ENCODE data around the gene ANOS1. TPM values are rescaled to one million over a fixed set of nuclear protein-coding genes. Genes with fewer than 3 reads are reported as not detected.

Gene ANOS1
- total RNA-seq, 1 experiment from 2014 or later, result 0.18 TPM

DNA sequence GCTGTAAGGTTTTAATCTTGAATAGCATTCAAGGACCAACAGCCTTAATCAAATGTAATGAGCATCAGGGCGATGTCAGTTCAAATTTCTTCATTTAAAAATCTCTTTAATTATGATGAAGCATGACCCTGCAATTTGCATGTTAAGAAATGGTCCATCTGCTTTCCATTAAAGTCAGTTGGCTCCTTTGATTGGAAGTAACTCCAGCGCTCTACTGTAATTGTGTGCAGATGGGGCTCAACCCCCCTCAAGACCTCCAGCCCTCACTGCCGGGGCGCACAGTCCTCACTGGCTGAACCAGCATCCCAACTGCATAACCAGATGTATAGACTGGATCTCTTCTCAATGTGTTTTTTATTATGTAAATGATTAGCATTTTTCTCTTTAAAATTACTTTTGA is 140.4 kb downstream of the ANOS1 start:
- Histone ChIP-seq H3K27me3 (ENCODE audit: control insufficient read depth, insufficient read depth, low read length) (no peaks in the 10 kb centered on the region), H3K27ac (ENCODE audit: low read length) (no peak overlapping the region), H3K36me3 (ENCODE audit: control insufficient read depth, insufficient read depth, low read length) (no peaks in the 10 kb centered on the region), H3K4me3 (ENCODE audit: low read depth in 2 of 2, low read length in 2 of 2) (no peak overlapping the region), H3K4me1 (ENCODE audit: control insufficient read depth, insufficient read depth, low read length) (no peaks in the 10 kb centered on the region), H3K9me3 (ENCODE audit: control insufficient read depth, insufficient read depth, low read depth, low read length) (no peaks in the 10 kb centered on the region)
- ATAC-seq (no peak), DNase-seq (ENCODE audit: low read depth, low spot score) (no peak)
- POLR2A ChIA-PET, result no interaction called here
- in situ Hi-C loops (cut with HindIII; ENCODE audit: low pct_unique_long_range_greater_than_20kb, low sequenced_read_pairs) (no loop called here), intact Hi-C loops (cut with micrococcal nuclease; ENCODE audit: unreplicated experiment) (no loop called here)
- no TSS peak for BruUV-seq (replicated peaks)
- TF ChIP-seq POLR2AphosphoS5 (IDR thresholded peaks at IDR 0.05; ENCODE audit: low read depth, low read length) (no peak), SIN3A (IDR thresholded peaks at IDR 0.05; ENCODE audit: borderline replicate concordance, insufficient read depth, low read depth, low read length) (no peak), TCF7L2 (IDR thresholded peaks at IDR 0.05; ENCODE audit: low read depth, low read length) (no peak)
- TF ChIP-seq, protein P1, sequence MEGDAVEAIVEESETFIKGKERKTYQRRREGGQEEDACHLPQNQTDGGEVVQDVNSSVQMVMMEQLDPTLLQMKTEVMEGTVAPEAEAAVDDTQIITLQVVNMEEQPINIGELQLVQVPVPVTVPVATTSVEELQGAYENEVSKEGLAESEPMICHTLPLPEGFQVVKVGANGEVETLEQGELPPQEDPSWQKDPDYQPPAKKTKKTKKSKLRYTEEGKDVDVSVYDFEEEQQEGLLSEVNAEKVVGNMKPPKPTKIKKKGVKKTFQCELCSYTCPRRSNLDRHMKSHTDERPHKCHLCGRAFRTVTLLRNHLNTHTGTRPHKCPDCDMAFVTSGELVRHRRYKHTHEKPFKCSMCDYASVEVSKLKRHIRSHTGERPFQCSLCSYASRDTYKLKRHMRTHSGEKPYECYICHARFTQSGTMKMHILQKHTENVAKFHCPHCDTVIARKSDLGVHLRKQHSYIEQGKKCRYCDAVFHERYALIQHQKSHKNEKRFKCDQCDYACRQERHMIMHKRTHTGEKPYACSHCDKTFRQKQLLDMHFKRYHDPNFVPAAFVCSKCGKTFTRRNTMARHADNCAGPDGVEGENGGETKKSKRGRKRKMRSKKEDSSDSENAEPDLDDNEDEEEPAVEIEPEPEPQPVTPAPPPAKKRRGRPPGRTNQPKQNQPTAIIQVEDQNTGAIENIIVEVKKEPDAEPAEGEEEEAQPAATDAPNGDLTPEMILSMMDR (IDR thresholded peaks at IDR 0.05), result no peak
- TF ChIP-seq, protein P2, sequence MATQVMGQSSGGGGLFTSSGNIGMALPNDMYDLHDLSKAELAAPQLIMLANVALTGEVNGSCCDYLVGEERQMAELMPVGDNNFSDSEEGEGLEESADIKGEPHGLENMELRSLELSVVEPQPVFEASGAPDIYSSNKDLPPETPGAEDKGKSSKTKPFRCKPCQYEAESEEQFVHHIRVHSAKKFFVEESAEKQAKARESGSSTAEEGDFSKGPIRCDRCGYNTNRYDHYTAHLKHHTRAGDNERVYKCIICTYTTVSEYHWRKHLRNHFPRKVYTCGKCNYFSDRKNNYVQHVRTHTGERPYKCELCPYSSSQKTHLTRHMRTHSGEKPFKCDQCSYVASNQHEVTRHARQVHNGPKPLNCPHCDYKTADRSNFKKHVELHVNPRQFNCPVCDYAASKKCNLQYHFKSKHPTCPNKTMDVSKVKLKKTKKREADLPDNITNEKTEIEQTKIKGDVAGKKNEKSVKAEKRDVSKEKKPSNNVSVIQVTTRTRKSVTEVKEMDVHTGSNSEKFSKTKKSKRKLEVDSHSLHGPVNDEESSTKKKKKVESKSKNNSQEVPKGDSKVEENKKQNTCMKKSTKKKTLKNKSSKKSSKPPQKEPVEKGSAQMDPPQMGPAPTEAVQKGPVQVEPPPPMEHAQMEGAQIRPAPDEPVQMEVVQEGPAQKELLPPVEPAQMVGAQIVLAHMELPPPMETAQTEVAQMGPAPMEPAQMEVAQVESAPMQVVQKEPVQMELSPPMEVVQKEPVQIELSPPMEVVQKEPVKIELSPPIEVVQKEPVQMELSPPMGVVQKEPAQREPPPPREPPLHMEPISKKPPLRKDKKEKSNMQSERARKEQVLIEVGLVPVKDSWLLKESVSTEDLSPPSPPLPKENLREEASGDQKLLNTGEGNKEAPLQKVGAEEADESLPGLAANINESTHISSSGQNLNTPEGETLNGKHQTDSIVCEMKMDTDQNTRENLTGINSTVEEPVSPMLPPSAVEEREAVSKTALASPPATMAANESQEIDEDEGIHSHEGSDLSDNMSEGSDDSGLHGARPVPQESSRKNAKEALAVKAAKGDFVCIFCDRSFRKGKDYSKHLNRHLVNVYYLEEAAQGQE (IDR thresholded peaks at IDR 0.05; ENCODE audit: insufficient read depth in 1 of 2, low read depth in 2 of 2, low read length in 1 of 2), result no peak
- CTCF ChIA-PET, result no interaction called here

DNA sequence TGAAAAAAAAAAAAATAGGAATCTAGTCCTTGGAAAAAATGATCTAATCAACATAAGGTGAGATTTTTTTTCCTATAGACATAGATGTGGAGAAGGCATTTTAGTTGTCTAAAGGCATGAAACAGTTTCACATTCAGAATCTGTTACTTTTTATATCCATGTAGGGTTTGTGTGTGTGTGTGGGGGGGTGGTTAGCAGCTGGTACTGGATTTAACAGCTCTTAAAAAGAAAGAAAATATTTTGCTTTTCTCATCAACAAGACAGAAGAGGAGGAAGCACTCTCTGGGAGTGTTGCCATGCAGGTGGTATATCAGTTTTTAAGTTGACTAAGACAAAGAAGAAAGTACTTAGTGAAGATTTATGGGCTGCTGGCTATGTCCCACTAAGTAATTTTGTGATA is 145.0 kb downstream of the ANOS1 start:
- in situ Hi-C loops (cut with HindIII; ENCODE audit: low pct_unique_long_range_greater_than_20kb, low sequenced_read_pairs), result no loop called here
- intact Hi-C loops (cut with micrococcal nuclease; ENCODE audit: unreplicated experiment), result no loop called here
- Histone ChIP-seq H3K36me3 (ENCODE audit: control insufficient read depth, insufficient read depth, low read length) (no peaks in the 10 kb centered on the region), H3K4me1 (ENCODE audit: control insufficient read depth, insufficient read depth, low read length) (no peaks in the 10 kb centered on the region), H3K27me3 (ENCODE audit: control insufficient read depth, insufficient read depth, low read length) (no peaks in the 10 kb centered on the region), H3K9me3 (ENCODE audit: control insufficient read depth, insufficient read depth, low read depth, low read length) (no peaks in the 10 kb centered on the region), H3K27ac (ENCODE audit: low read length) (no peak overlapping the region), H3K4me3 (ENCODE audit: low read depth in 2 of 2, low read length in 2 of 2) (no peak overlapping the region)
- no TSS peak for BruUV-seq (replicated peaks)
- ChIA-PET POLR2A (no interaction called here), CTCF (no interaction called here)
- ATAC-seq (no peak), DNase-seq (ENCODE audit: low read depth, low spot score) (no peak)
- TF ChIP-seq SIN3A (IDR thresholded peaks at IDR 0.05; ENCODE audit: borderline replicate concordance, insufficient read depth, low read depth, low read length), result no peak
- TF ChIP-seq TCF7L2 (IDR thresholded peaks at IDR 0.05; ENCODE audit: low read depth, low read length), result no peak
- TF ChIP-seq, protein P2 (IDR thresholded peaks at IDR 0.05; ENCODE audit: insufficient read depth in 1 of 2, low read depth in 2 of 2, low read length in 1 of 2), result no peak
- TF ChIP-seq POLR2AphosphoS5 (IDR thresholded peaks at IDR 0.05; ENCODE audit: low read depth, low read length), result no peak
- TF ChIP-seq, protein P1 (IDR thresholded peaks at IDR 0.05), result no peak

Measured in Panc1 (cell line).